GM12878 (cell line): ENCODE measurements around the gene NAALADL1. TPM values are rescaled to one million over a fixed set of nuclear protein-coding genes. Genes with fewer than 3 reads are reported as not detected.
A peak's percentile ranks its signal among the peaks of the same experiment; 100 is the strongest.

ENCODE experiments used
- CTCF ChIP-seq, 3 experiments: IDR thresholded peaks in 2 of 3; conservative IDR thresholded peaks in 1 of 3; 2 replicates each; pipeline ENCODE4 v1.5.1; 2011; ENCODE audit warnings: low read depth in 3 of 3, low read length in 3 of 3, mild to moderate bottlenecking in 3 of 3, control low read depth in 2 of 3, moderate library complexity in 2 of 3, inconsistent platforms in 1 of 3, mixed read lengths in 1 of 3; ENCODE audit not compliant: control insufficient read depth in 2 of 3, insufficient read depth in 1 of 3; ENCODE audit errors: extremely low read depth in 1 of 3
- ETV6 ChIP-seq, 2 experiments: fragments of 450-650 bp in 1 of 2; IDR thresholded peaks in 1 of 2; conservative IDR thresholded peaks in 1 of 2; 2 replicates each; pipeline ENCODE4 v1.6.1; 2014; ENCODE audit warnings: antibody characterized with exemption in 1 of 2, borderline replicate concordance in 1 of 2, low read depth in 1 of 2, mild to moderate bottlenecking in 1 of 2, moderate library complexity in 1 of 2
- HCFC1 ChIP-seq: fragments of 150-350 bp; IDR thresholded peaks from 2 replicates; pipeline ENCODE4 v1.6.1; 2014; ENCODE audit warnings: low read length
- HSF1 ChIP-seq: fragments of 150-350 bp; IDR thresholded peaks from 2 replicates; pipeline ENCODE4 v1.6.1; 2014; ENCODE audit warnings: mild to moderate bottlenecking, low read depth, low read length
- KAT2A ChIP-seq: conservative IDR thresholded peaks from 2 replicates; pipeline ENCODE4 v1.6.1; 2011; ENCODE audit warnings: low read depth, low read length; ENCODE audit not compliant: control insufficient read depth
- KDM1A ChIP-seq: fragments of 200-600 bp; sonication (generic); IDR thresholded peaks from 2 replicates; pipeline ENCODE4 v1.6.1; 2016; ENCODE audit warnings: borderline replicate concordance
- NR2F1 ChIP-seq: fragments of 450-650 bp; conservative IDR thresholded peaks from 2 replicates; pipeline ENCODE4 v1.6.1; 2017; ENCODE audit warnings: mild to moderate bottlenecking
- NRF1 ChIP-seq: conservative IDR thresholded peaks from 2 replicates; pipeline ENCODE4 v1.6.1; 2011; ENCODE audit warnings: mild to moderate bottlenecking, low read depth, low read length, improper control_type of control experiment
- PKNOX1 ChIP-seq: fragments of 450-650 bp; IDR thresholded peaks from 2 replicates; pipeline ENCODE4 v1.6.1; 2016; ENCODE audit warnings: mild to moderate bottlenecking
- POLR2A ChIP-seq: IDR thresholded peaks from 2 replicates; pipeline ENCODE4 v1.6.1; 2011; ENCODE audit warnings: low read depth, mild to moderate bottlenecking, low read length
- RB1 ChIP-seq: fragments of 450-650 bp; formaldehyde crosslinking; IDR thresholded peaks from 2 replicates; pipeline ENCODE4 v1.6.1; 2017; ENCODE audit warnings: mild to moderate bottlenecking, borderline replicate concordance
- RELA ChIP-seq: fragments of 450-650 bp; IDR thresholded peaks from 2 replicates; pipeline ENCODE4 v1.8.0; 2014; ENCODE audit warnings: borderline replicate concordance; ENCODE audit not compliant: partially characterized antibody
- RFX5 ChIP-seq: IDR thresholded peaks from 2 replicates; pipeline ENCODE4 v1.6.1; 2011; ENCODE audit warnings: low read depth, low read length, improper control_type of control experiment
- SMAD1 ChIP-seq: fragments of 450-650 bp; IDR thresholded peaks from 2 replicates; pipeline ENCODE4 v1.6.1; 2018; ENCODE audit warnings: mild to moderate bottlenecking, low read depth; ENCODE audit not compliant: partially characterized antibody
- SREBF1 ChIP-seq: IDR thresholded peaks from 2 replicates; pipeline ENCODE4 v1.6.1; 2012; ENCODE audit warnings: mild to moderate bottlenecking, low read length
- SREBF2 ChIP-seq: IDR thresholded peaks from 2 replicates; pipeline ENCODE4 v1.6.1; 2012; ENCODE audit warnings: mild to moderate bottlenecking, low read length
- SRF ChIP-seq, 2 experiments: IDR thresholded peaks; 2 replicates each; pipeline ENCODE4 v1.6.1; 2011; ENCODE audit warnings: low read depth in 2 of 2, low read length in 2 of 2, mild to moderate bottlenecking in 1 of 2, moderate library complexity in 1 of 2
- YY1 ChIP-seq: IDR thresholded peaks from 2 replicates; pipeline ENCODE4 v1.6.1; 2011; ENCODE audit warnings: low read depth, mild to moderate bottlenecking, low read length
- ZNF24 ChIP-seq: fragments of 450-650 bp; IDR thresholded peaks from 2 replicates; pipeline ENCODE4 v1.6.1; 2017; ENCODE audit warnings: antibody characterized with exemption, mild to moderate bottlenecking
- ZNF622 ChIP-seq: fragments of 450-650 bp; IDR thresholded peaks from 2 replicates; pipeline ENCODE4 v1.6.1; 2017; ENCODE audit warnings: mild to moderate bottlenecking, inconsistent platforms
- polyA plus RNA-seq, 11 experiments: library from polyadenylated mRNA; depleted of rRNA in 4 of 11; unstranded in 6 of 11; stranded (reverse) in 5 of 11; fragments of >200 nt; fragmentation: Nextera tagmentation in 4 of 11; fragmentation: Illumina TruSeq in 1 of 11; extraction: Ambion mirVana in 4 of 11; extraction: Trizol in 1 of 11; gene quantifications; 1 replicate in 1 of 11; 2 replicates in 10 of 11; pipeline versions ENCODE4 v1.2.1 to v1.2.3, GENCODE V29; 2011 to 2016; ENCODE audit warnings: inconsistent platforms in 2 of 11, missing spikeins in 2 of 11, low read depth in 1 of 11
- total RNA-seq, 4 experiments: library from RNA; depleted of rRNA in 3 of 4; stranded (reverse); fragments of >200 nt in 3 of 4; fragmentation: Illumina TruSeq in 1 of 4; extraction: Trizol in 1 of 4; gene quantifications; 2 replicates each; pipeline versions ENCODE4 v1.2.1 to v1.2.3, GENCODE V29; 2013 to 2021
- TF ChIP-seq, protein P1 (sequence below): IDR thresholded peaks from 2 replicates; pipeline ENCODE4 v1.6.1; 2011; ENCODE audit warnings: low read depth, low read length, improper control_type of control experiment, borderline replicate concordance
- TF ChIP-seq, protein P2 (sequence below): fragments of 450-650 bp; IDR thresholded peaks from 2 replicates; pipeline ENCODE4 v1.6.1; 2017; ENCODE audit warnings: antibody characterized with exemption, mild to moderate bottlenecking, moderate library complexity

NAALADL1 gene
- total and polyA plus RNA-seq, 10 of the 15 experiments (the other 5 are each of a cell fraction or from before 2014, with no cell fraction given): 0.77 to 5.5 (median 1.5) TPM

- TF ChIP-seq HCFC1 (peak; percentile 44; the same call in 1 of the 2 replicates), PKNOX1 (peak; percentile 68; the same call in 1 of the 2 replicates), SRF (IDR thresholded peaks at IDR 0.05; ENCODE audit: low read depth in 2 of 2, low read length in 2 of 2) (0 out of 4 replicates have a peak, but pooled peaks of 1 of the 2 experiments have one; percentile 7), KAT2A (no peak), POLR2A (peak; percentile 78), HSF1 (peak; percentile 84), ZNF622 (no peak), NRF1 (no peak; the same call in 1 of the 2 replicates), KDM1A (no peak), SREBF2 (no peak), ZNF24 (no peak), NR2F1 (no peak; the same call in 1 of the 2 replicates), SMAD1 (no peak), ETV6 (conservative IDR thresholded peaks at IDR 0.05 in 1 of 2, IDR thresholded peaks at IDR 0.05 in 1 of 2; ENCODE audit: borderline replicate concordance in 1 of 2, low read depth in 1 of 2) (no peak), SREBF1 (no peak), RFX5 (no peak), YY1 (peak; percentile 62; the same call in 1 of the 2 replicates), CTCF (IDR thresholded peaks at IDR 0.05 in 2 of 3, conservative IDR thresholded peaks at IDR 0.05 in 1 of 3; ENCODE audit: control insufficient read depth in 2 of 3, extremely low read depth in 1 of 3, insufficient read depth in 1 of 3, low read depth in 3 of 3, low read length in 3 of 3) (peak; percentile 29 to 45 (median 37); a peak in 4 of 6 replicates), RELA (peak; percentile 70), RB1 (peak; percentile 69; the same call in 1 of the 2 replicates)
- TF ChIP-seq, protein P1, sequence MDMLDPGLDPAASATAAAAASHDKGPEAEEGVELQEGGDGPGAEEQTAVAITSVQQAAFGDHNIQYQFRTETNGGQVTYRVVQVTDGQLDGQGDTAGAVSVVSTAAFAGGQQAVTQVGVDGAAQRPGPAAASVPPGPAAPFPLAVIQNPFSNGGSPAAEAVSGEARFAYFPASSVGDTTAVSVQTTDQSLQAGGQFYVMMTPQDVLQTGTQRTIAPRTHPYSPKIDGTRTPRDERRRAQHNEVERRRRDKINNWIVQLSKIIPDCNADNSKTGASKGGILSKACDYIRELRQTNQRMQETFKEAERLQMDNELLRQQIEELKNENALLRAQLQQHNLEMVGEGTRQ: no peak
- TF ChIP-seq, protein P2, sequence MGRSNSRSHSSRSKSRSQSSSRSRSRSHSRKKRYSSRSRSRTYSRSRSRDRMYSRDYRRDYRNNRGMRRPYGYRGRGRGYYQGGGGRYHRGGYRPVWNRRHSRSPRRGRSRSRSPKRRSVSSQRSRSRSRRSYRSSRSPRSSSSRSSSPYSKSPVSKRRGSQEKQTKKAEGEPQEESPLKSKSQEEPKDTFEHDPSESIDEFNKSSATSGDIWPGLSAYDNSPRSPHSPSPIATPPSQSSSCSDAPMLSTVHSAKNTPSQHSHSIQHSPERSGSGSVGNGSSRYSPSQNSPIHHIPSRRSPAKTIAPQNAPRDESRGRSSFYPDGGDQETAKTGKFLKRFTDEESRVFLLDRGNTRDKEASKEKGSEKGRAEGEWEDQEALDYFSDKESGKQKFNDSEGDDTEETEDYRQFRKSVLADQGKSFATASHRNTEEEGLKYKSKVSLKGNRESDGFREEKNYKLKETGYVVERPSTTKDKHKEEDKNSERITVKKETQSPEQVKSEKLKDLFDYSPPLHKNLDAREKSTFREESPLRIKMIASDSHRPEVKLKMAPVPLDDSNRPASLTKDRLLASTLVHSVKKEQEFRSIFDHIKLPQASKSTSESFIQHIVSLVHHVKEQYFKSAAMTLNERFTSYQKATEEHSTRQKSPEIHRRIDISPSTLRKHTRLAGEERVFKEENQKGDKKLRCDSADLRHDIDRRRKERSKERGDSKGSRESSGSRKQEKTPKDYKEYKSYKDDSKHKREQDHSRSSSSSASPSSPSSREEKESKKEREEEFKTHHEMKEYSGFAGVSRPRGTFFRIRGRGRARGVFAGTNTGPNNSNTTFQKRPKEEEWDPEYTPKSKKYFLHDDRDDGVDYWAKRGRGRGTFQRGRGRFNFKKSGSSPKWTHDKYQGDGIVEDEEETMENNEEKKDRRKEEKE: no peak
Measured at GRCh38 chr11:65027213-65028067, 30.9 kb downstream of the NAALADL1 start, which contains the start of gene SNX15 (continued).
